CD4-positive, CD25-positive, alpha-beta regulatory T cell (primary cell): ENCODE data around the gene PHTF2. TPM values are rescaled to one million over a fixed set of nuclear protein-coding genes. Genes with fewer than 3 reads are reported as not detected.

Experiments
- ATAC-seq, 2 donors: fragments of 150-1000 bp; cut with Tn5 transposase; one replicate each; pipeline ENCODE4 v1.10.0; 2021; ENCODE audit warnings: low read depth in 2 of 2, moderate number of reproducible peaks in 2 of 2, moderate library complexity in 1 of 2
- DNase-seq, 3 donors: peaks; one replicate each; pipeline versions ENCODE4 v3.0.0 to v3.0.0-alpha.2; 2012 to 2022; ENCODE audit warnings: mixed read lengths in 1 of 3
- H3K27ac ChIP-seq: one replicate; pipeline ENCODE4 v1.7.0; 2013; ENCODE audit warnings: mild to moderate bottlenecking, low read length; ENCODE audit not compliant: insufficient read depth, poor library complexity, severe bottlenecking
- H3K27me3 ChIP-seq: one replicate; pipeline ENCODE4 v1.7.0; 2013; ENCODE audit warnings: low read length; ENCODE audit not compliant: control insufficient read depth, insufficient read depth
- H3K36me3 ChIP-seq: one replicate; pipeline ENCODE4 v1.7.0; 2013; ENCODE audit warnings: mild to moderate bottlenecking, low read length, moderate library complexity; ENCODE audit not compliant: control insufficient read depth, insufficient read depth
- H3K4me1 ChIP-seq: 2 replicates; pipeline ENCODE4 v1.7.0; 2013; ENCODE audit warnings: mild to moderate bottlenecking, low read length; ENCODE audit not compliant: insufficient read depth, control insufficient read depth, poor library complexity, severe bottlenecking
- H3K4me3 ChIP-seq: one replicate; pipeline ENCODE4 v1.7.0; 2013; ENCODE audit warnings: low read depth, mild to moderate bottlenecking, low read length, moderate library complexity
- H3K9me3 ChIP-seq, 2 experiments: 1 replicate in 1 of 2; 2 replicates in 1 of 2; pipeline ENCODE4 v1.7.0; 2013; ENCODE audit warnings: low read length in 2 of 2, mild to moderate bottlenecking in 1 of 2, moderate library complexity in 1 of 2; ENCODE audit not compliant: control insufficient read depth in 2 of 2
- H3K27ac Mint-ChIP-seq, 3 donors: one replicate each; pipeline ENCODE4 v1.8.0; 2020 to 2022; ENCODE audit warnings: mild to moderate bottlenecking in 3 of 3, mixed read lengths in 3 of 3, moderate library complexity in 2 of 3
- H3K27me3 Mint-ChIP-seq: one replicate; pipeline ENCODE4 v1.8.0; 2022; ENCODE audit warnings: mild to moderate bottlenecking, mixed read lengths
- H3K36me3 Mint-ChIP-seq: one replicate; pipeline ENCODE4 v1.8.0; 2020; ENCODE audit warnings: mixed read lengths
- H3K4me1 Mint-ChIP-seq, 4 donors: one replicate each; pipeline ENCODE4 v1.8.0; 2020 to 2022; ENCODE audit warnings: mixed read lengths in 4 of 4, mild to moderate bottlenecking in 1 of 4
- H3K4me3 Mint-ChIP-seq, 4 donors: one replicate each; pipeline ENCODE4 v1.8.0; 2020 to 2022; ENCODE audit warnings: mild to moderate bottlenecking in 4 of 4, mixed read lengths in 4 of 4, moderate library complexity in 3 of 4
- H3K9me3 Mint-ChIP-seq, 7 donors: one replicate each; pipeline ENCODE4 v1.8.0; 2020 to 2022; ENCODE audit warnings: mixed read lengths in 7 of 7, mild to moderate bottlenecking in 3 of 7, moderate library complexity in 2 of 7
- polyA plus RNA-seq, 4 donors: library from polyadenylated mRNA; unstranded; fragments of 300-500 nt; fragmentation: Illumina TruSeq; gene quantifications; one replicate each; pipeline ENCODE4 v1.2.3, GENCODE V29; 2021
- total RNA-seq: library from RNA; stranded (reverse); gene quantifications from one replicate; pipeline ENCODE4 v1.2.3, GENCODE V29; 2022

Gene PHTF2
- total and polyA plus RNA-seq, 5 donors from 2014 or later: 25.0 to 77.9 (median 28.9) TPM

DNA sequence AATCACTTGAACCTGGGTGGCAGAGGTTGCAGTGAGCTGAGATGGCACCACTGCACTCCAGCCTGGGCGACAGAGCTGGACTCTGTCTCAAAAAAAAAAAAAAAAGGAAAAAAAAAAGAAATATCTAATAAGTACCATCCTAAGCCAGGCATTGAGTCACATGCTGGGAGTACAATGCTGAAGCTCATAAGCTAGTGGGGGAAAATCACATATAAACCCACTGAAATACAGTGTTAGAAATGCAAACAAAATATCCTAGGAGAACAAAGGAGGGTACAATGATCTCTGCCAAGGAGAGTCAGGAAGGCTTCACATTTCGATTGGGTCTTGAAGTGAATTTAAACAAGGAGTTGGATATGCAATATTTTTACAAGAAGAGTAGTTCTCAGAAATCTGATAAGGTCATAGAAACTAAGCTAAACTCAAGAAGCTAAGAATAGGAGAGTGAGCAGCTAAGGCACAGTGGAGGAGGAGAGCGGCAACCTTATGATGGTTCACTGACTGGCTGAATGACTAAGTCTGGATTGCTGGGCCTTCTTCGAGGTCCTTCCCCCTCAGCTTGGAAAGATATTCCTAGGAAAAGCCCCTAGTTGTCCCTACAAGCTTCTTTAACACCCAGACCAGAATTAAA, 115.5 kb downstream of the PHTF2 start:
- Histone ChIP-seq H3K9me3 (no peaks in the 10 kb centered on the region), H3K27ac (no peak overlapping the region), H3K36me3 (peaks cover 12% of the 10 kb centered on the region), H3K27me3 (no peaks in the 10 kb centered on the region), H3K4me3 (peak overlapping the region; percentile 28), H3K4me1 (peaks cover 20% of the 10 kb centered on the region)
- DNase-seq (peak in 1 of 3 donors; percentile 75), ATAC-seq (peak; percentile 74 to 76)
- H3K27ac Mint-ChIP-seq: peak overlapping the region; percentile 7 to 91 (median 11)
- no peaks in the 10 kb centered on the region for H3K27me3 Mint-ChIP-seq
- H3K9me3 Mint-ChIP-seq: no peaks in the 10 kb centered on the region
- peak overlapping the region in 2 of 4 donors; percentile 2 to 29 for H3K4me3 Mint-ChIP-seq
- H3K4me1 Mint-ChIP-seq: peaks cover 23 to 39% (median 28%) of the 10 kb centered on the region in 4 donors
- H3K36me3 Mint-ChIP-seq: peaks cover 19% of the 10 kb centered on the region

DNA sequence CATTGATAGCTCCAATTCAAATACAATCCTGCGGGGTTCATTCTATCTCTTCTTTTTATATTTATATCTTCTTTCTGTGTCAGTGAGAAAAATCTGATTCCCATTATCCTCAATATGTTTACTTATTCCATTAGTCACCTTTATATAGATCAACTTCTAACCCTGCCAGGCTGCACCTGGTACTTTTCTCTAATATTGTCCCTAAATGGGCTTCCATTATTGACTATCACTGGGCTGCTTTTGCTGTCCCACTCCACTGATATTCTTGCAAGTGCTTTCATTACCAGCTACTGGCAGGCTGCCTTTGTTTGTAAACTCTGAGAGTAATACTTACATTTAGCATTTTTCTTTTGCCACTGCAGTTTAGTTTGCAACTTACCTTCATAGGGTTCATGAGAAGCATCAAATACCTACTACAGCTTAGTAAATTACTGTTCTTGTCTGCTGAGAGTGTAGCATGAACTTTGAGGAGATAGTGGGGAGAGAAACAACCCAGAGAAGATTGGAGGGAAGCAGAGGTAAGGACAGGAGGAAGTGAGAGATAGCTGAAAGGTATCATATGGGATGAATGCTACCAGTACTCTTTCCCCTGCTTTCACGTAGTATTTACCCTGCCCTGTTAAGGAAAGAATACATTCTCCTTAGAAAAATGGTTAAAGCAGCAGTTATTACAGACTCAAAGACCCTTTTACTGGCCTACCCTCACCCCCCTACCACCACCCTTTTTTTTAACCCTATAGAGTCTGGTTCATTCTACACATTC, 119.1 kb downstream of the PHTF2 start:
- Mint-ChIP-seq H3K27me3 (no peaks in the 10 kb centered on the region), H3K4me3 (no peak overlapping the region), H3K9me3 (no peaks in the 10 kb centered on the region), H3K27ac (peak overlapping the region in 1 of 3 donors; percentile 60), H3K4me1 (peaks cover 15 to 34% (median 23%) of the 10 kb centered on the region in 4 donors), H3K36me3 (peaks cover 15% of the 10 kb centered on the region)
- no peak for ATAC-seq
- no peak for DNase-seq
- Histone ChIP-seq H3K9me3 (no peaks in the 10 kb centered on the region), H3K4me1 (peaks cover 14% of the 10 kb centered on the region), H3K27ac (no peak overlapping the region), H3K36me3 (peaks cover 23% of the 10 kb centered on the region), H3K27me3 (no peaks in the 10 kb centered on the region), H3K4me3 (no peak overlapping the region)

GRCh38 chr7:77918676-77919075, 120.1 kb downstream of the PHTF2 start:
- Histone ChIP-seq H3K36me3 (peaks cover 26% of the 10 kb centered on the region), H3K4me3 (no peak overlapping the region), H3K4me1 (peaks cover 8% of the 10 kb centered on the region), H3K27me3 (no peaks in the 10 kb centered on the region), H3K9me3 (no peaks in the 10 kb centered on the region), H3K27ac (no peak overlapping the region)
- Mint-ChIP-seq H3K27ac (peak overlapping the region in 1 of 3 donors; percentile 70), H3K4me3 (no peak overlapping the region), H3K4me1 (peaks cover 21 to 38% (median 29%) of the 10 kb centered on the region in 4 donors), H3K9me3 (no peaks in the 10 kb centered on the region), H3K27me3 (no peaks in the 10 kb centered on the region), H3K36me3 (peaks cover 19% of the 10 kb centered on the region)
- DNase-seq: no peak
- no peak for ATAC-seq

DNA sequence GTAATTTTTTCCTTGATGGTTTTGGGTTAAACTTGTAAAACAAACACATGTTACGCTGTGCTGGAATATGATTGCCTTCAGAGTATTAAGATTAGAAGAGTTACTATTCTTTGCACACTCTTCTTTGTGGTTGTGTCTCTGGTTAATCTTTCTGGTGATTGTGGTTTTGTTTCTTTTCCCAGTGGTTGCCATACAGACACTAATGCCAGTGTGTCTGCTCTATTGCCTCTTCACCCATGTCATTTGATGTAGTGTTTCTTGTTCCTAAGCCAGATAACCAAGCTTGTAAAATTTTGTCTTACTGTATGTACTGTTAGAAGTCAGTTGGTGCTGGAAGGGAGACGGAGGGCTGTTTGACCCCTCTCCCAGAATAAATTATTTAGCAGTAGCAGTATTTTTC, 124.8 kb downstream of the PHTF2 start:
- peaks cover 20% of the 10 kb centered on the region for H3K36me3 Mint-ChIP-seq

GRCh38 chr7:77930496-77930895, 131.9 kb downstream of the PHTF2 start:
- no peak for DNase-seq
- no peak for ATAC-seq
- H3K27ac Mint-ChIP-seq: peak overlapping the region in 2 of 3 donors; percentile 55 to 58
- no peaks in the 10 kb centered on the region for H3K9me3 Mint-ChIP-seq
- Histone ChIP-seq H3K27me3 (no peaks in the 10 kb centered on the region), H3K4me1 (peaks cover 3% of the 10 kb centered on the region), H3K27ac (peak overlapping the region; percentile 25), H3K36me3 (peaks cover 38% of the 10 kb centered on the region), H3K9me3 (no peaks in the 10 kb centered on the region), H3K4me3 (no peak overlapping the region)
- H3K27me3 Mint-ChIP-seq: no peaks in the 10 kb centered on the region
- no peak overlapping the region for H3K4me3 Mint-ChIP-seq
- H3K36me3 Mint-ChIP-seq: peaks cover 27% of the 10 kb centered on the region
- H3K4me1 Mint-ChIP-seq: peaks cover 11 to 18% (median 15%) of the 10 kb centered on the region in 4 donors

More for the DNA sequence above, 124.8 kb downstream of the PHTF2 start:
- ATAC-seq (no peak), DNase-seq (no peak)
- H3K27ac Mint-ChIP-seq: peak overlapping the region in 1 of 3 donors; percentile 9
- peaks cover 11 to 20% (median 16%) of the 10 kb centered on the region in 4 donors for H3K4me1 Mint-ChIP-seq
- Histone ChIP-seq H3K27ac (no peak overlapping the region), H3K36me3 (peaks cover 44% of the 10 kb centered on the region), H3K4me1 (no peaks in the 10 kb centered on the region), H3K27me3 (no peaks in the 10 kb centered on the region), H3K4me3 (no peak overlapping the region), H3K9me3 (no peaks in the 10 kb centered on the region)
- H3K9me3 Mint-ChIP-seq: no peaks in the 10 kb centered on the region
- no peak overlapping the region for H3K4me3 Mint-ChIP-seq
- H3K27me3 Mint-ChIP-seq: no peaks in the 10 kb centered on the region

- Histone ChIP-seq H3K36me3 (peaks cover 33% of the 10 kb centered on the region), H3K27ac (peak overlapping the region; percentile 5), H3K27me3 (no peaks in the 10 kb centered on the region), H3K4me1 (peaks cover 8% of the 10 kb centered on the region), H3K9me3 (no peaks in the 10 kb centered on the region), H3K4me3 (no peak overlapping the region)
- DNase-seq (no peak), ATAC-seq (no peak)
- Mint-ChIP-seq H3K4me3 (no peak overlapping the region), H3K9me3 (no peaks in the 10 kb centered on the region), H3K36me3 (peaks cover 27% of the 10 kb centered on the region), H3K27ac (peak overlapping the region; percentile 28 to 48 (median 35)), H3K4me1 (peaks cover 16 to 24% (median 20%) of the 10 kb centered on the region in 4 donors), H3K27me3 (no peaks in the 10 kb centered on the region)
Observed at GRCh38 chr7:77931841-77932240, 133.3 kb downstream of the PHTF2 start.

- H3K4me1 ChIP-seq: peaks cover 8% of the 10 kb centered on the region
- no peaks in the 10 kb centered on the region for H3K9me3 Mint-ChIP-seq
- no peak for ATAC-seq
- no peaks in the 10 kb centered on the region for H3K27me3 Mint-ChIP-seq
- H3K27ac Mint-ChIP-seq: peak overlapping the region in 1 of 3 donors; percentile 17
- peaks cover 25% of the 10 kb centered on the region for H3K36me3 ChIP-seq
- H3K9me3 ChIP-seq: no peaks in the 10 kb centered on the region
- no peak overlapping the region for H3K27ac ChIP-seq
- H3K4me1 Mint-ChIP-seq: peaks cover 16 to 24% (median 20%) of the 10 kb centered on the region in 4 donors
- H3K27me3 ChIP-seq: no peaks in the 10 kb centered on the region
- no peak overlapping the region for H3K4me3 Mint-ChIP-seq
- peaks cover 27% of the 10 kb centered on the region for H3K36me3 Mint-ChIP-seq
- DNase-seq: no peak
- H3K4me3 ChIP-seq: no peak overlapping the region
Observed at GRCh38 chr7:77933394-77933793, 134.8 kb downstream of the PHTF2 start.
